Measurements from ENCODE around the gene SPPL2B. TPM values are rescaled to one million over a fixed set of nuclear protein-coding genes. Genes with fewer than 3 reads are reported as not detected.

Gene SPPL2B
- total RNA-seq, 1 donor, result 25.5 TPM

- no peak for TF ChIP-seq CTCF (IDR thresholded peaks at IDR 0.05; ENCODE audit: insufficient read depth, low read depth, low read length)
- no peak overlapping the region for H3K4me3 ChIP-seq (ENCODE audit: low read depth, low read length)
- no peak for DNase-seq (ENCODE audit: low read depth)
Measured at GRCh38 chr19:2283835-2284507, 44.5 kb upstream of the SPPL2B start.

- no peak for TF ChIP-seq CTCF (IDR thresholded peaks at IDR 0.05; ENCODE audit: insufficient read depth, low read depth, low read length)
- no peak overlapping the region for H3K4me3 ChIP-seq (ENCODE audit: low read depth, low read length)
- DNase-seq (ENCODE audit: low read depth), result no peak
Measured at GRCh38 chr19:2286402-2287140, 41.9 kb upstream of the SPPL2B start.

- no peak overlapping the region for H3K4me3 ChIP-seq (ENCODE audit: low read depth, low read length)
- TF ChIP-seq CTCF (IDR thresholded peaks at IDR 0.05; ENCODE audit: insufficient read depth, low read depth, low read length), result no peak
- DNase-seq (ENCODE audit: low read depth), result no peak
Measured at GRCh38 chr19:2287585-2288337, 40.7 kb upstream of the SPPL2B start.

GRCh38 chr19:2288338-2288817 lies 40.1 kb upstream of the SPPL2B start:
- no peak for TF ChIP-seq CTCF (IDR thresholded peaks at IDR 0.05; ENCODE audit: insufficient read depth, low read depth, low read length)
- no peak for DNase-seq (ENCODE audit: low read depth)
- no peak overlapping the region for H3K4me3 ChIP-seq (ENCODE audit: low read depth, low read length)

- DNase-seq (ENCODE audit: low read depth), result no peak
- no peak for TF ChIP-seq CTCF (IDR thresholded peaks at IDR 0.05; ENCODE audit: insufficient read depth, low read depth, low read length)
- H3K4me3 ChIP-seq (ENCODE audit: low read depth, low read length), result no peak overlapping the region
Measured at GRCh38 chr19:2288818-2289713, 39.4 kb upstream of the SPPL2B start.

Measured in fibroblast of villous mesenchyme (primary cell).